ENCODE data around the gene TUBB.
"Not testable (repeated sequence)": the region's sequence is repeated elsewhere in the genome, so short reads cannot be mapped to it uniquely, and the experiment has no call there.

Gene TUBB

DNA sequence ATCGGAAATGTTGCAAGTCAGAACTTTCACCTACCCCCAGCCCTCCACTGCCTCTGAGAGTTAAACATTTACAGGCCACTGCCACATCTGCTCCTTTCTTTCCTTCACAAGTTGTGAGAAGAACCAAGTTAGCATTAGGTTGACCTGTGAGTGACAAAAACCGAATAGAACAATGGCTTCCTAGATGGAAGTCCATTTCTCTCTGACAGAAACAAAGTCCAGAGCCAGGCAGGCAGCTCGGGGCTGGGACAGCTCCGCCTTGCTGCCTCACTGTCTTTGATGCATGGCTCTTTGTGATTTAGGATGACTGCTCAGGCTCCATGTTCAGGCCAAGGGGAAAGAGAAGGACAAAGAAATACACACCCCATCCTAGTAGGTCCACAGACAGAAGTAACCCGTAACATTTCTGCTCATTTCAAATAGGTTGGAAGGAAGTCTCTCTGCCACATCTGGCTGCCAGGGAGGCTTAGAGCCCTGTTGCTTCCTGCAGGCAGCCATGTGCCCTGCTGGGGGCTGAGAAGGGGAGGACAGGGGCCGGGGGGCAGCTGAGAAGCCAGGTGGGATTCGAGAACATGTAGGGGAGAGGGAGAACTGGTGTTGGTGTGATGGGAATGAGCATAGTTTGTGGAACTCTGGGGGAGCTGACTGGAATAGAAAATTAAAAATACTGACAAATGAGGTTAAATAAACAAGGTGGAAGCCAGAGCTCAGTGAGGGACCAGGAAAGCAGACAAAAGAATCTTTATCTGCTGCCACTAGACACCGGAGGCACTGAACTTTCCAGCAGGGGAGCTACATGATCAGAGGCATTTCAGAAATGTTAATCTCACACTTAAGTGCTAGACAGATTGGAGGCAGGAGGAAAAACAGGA is 43.7 kb downstream of the TUBB start:
- peak; percentile 53 to 75 for DNase-seq

- DNase-seq = not testable (repeated sequence)
These were observed 44.4 kb downstream of the TUBB start for GRCh38 chr6:30764490-30765043.

- DNase-seq = not testable (repeated sequence)
These were observed 45.3 kb downstream of the TUBB start for GRCh38 chr6:30765495-30765894.

DNA sequence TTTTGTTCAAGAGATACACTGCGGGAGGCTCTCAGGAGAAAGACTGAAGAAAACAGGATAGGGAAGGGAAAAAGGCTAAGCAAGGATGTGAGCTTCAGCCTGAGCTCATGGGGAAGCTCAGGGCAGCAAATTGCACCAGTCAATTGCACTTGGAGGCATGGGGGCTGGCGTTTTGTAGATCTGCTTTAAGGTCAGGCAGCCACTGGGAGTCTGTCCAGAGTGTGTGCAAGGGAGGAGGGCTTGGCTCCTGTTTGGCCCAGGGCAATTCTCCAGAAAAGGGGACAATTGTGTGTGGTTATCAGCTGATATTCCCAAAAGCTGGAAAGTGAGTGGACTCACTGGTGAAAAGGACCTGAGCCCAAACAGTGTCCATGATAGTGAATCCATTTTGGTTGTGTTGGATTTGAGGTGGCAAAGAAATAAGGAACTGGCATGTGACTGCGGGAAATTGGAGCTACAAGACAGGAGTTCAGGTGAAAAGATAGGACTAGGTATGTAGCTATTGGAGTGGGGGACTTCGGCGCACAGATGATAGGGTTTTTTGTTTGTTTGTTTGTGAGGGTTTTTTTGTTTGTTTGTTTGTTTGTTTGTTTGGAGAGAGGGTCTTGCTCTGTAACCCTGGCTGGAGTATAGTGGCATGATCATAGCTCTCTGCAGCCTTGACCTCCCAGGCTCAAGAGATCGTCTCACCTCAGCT is 46.5 kb downstream of the TUBB start:
- DNase-seq = no peak

DNA sequence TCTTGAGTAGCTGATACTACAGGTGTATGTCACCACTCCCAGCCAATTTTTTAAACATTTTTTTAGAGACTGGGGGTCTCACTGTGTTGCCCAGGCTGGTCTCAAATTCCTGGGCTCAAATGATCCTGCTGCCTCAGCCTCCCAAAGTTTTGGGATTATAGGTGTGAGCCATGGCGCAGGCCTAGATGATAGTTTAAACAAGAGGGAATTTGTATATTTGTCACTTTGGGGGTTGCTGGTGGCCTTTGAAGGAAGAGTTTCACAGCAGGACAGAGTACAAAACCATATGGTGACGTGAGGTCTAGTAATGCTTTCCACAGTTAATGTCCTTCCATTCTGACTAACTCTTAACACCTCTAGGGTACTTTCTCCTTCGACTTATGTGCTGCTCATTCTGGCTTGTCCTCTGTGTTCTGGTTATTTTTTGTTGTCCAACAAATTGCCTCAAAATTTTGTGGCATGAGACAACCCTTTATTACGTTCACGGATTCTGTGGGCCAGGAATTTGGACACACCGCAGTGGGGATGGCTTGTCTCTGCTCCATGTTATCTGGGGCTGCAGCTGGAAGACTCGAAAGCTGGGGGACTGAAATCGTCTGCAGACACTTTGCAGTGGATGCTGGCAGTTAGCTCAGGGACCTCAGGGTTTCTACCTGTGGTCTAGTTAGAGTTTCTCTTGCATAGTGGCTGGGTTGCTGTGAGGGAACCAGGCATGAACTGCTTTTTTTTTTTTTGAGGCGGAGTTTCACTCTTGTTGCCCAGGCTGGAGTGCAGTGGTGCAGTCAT is 47.2 kb downstream of the TUBB start:
- no peak for DNase-seq

DNA sequence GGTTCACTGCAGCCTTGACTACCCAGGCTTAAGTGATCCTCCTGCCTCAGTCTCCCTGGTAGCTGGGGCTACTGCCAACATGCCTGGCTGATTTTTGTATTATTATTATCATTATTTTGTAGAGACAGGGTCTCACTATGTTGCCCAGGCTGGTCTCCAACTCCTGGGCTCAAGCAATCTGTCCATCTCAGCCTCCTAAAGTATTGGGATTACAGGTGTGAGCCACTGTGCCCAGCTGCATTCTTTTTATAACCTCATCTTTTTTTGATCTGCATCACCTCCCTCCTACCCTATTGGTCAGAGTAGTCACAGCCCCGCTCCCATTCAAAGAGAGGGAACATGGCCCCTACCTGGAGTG is 47.8 kb downstream of the TUBB start:
- DNase-seq = no peak

DNA sequence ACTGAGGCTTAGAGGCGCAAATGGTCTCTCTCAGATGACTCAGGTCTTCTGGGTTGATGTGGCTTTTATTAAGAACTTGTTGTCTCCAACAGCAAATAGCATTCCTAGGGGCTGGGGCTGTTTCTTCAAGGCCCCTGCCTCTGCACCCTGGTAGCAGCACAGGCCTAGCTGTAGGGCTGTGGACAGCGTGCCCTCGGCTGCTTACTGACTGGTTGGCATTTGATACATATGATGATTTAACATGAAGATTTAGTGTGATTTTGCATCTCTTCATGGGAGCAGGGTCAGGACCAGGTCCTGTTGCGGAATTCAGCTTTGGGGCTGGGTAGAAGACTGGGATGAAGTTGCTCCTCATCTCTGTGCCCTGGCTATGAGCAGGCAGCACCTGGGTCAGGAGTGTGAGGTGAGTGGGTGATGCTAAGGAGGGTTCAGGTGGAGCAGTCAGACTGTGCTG is 48.5 kb downstream of the TUBB start:
- DNase-seq = no peak

DNA sequence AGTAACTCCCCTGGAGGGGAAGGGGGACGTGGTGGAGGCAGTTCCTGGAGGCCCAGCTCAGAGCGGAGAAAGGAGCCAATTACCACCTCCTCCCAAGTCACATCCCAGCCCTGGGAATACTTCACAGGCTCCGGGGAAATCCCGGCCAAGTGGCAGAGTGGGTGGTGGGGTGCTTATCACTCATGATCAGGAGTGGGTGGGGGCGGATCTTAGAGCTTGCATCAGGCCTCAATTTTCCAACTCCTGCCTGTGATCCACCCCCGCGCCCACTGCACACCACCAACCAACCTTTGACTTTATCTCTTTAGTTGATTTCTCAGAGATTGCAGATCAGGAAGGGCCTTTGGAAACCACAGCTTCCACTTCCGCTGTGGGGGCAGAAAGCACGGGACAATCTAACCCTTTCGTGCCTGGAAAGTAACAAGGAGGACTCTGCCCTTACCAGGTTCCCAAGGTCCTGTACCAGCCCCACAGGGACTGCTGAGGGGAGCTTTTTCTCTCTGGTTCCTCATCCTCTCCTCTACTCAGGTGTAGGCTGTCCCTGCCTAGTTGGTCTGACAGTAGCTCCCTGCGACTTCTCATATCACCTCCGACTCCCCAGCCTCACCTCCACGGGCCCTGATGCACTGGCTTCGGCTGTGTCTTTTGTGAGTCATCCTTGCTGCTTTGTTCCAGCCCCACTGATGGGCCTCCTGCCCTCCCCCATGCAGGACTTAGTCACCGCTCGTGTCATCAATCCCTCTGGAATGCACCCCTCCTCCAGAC is 49.1 kb downstream of the TUBB start:
- DNase-seq = no peak

- no peak for DNase-seq
These were observed 49.8 kb downstream of the TUBB start for GRCh38 chr6:30769853-30770524.

- DNase-seq = no peak
These were observed 50.4 kb downstream of the TUBB start for GRCh38 chr6:30770592-30770991.

DNA sequence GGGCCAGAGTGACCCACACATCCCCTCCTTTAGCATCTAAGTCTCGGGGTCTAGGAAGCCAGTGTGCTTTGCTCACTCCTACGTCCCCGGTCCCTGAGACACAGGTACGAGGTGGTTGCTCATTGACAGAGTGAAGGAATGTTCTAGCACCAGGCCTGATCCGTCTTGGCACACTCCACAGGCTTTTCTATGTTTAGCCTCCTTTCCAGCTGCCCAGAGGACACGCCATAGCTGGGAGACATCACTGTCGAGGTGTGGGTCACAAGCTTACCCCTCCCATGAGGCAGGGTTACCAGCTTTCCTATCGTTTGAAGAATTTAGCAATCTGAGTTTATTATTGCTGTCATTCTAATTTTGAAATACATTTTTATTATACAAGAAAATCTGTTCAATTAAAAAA is 54.5 kb downstream of the TUBB start:
- no peak for DNase-seq

Measured in NCI-H524 (cell line).